Measurements from ENCODE around the gene PABPC1L. TPM values are rescaled to one million over a fixed set of nuclear protein-coding genes. Genes with fewer than 3 reads are reported as not detected.

The PABPC1L gene
- total and polyA plus RNA-seq, 2 of the 13 experiments (the other 11 are each of a cell fraction or from before 2014, with no cell fraction given) = 30.8 to 252 TPM

- TF ChIP-seq, protein P1, sequence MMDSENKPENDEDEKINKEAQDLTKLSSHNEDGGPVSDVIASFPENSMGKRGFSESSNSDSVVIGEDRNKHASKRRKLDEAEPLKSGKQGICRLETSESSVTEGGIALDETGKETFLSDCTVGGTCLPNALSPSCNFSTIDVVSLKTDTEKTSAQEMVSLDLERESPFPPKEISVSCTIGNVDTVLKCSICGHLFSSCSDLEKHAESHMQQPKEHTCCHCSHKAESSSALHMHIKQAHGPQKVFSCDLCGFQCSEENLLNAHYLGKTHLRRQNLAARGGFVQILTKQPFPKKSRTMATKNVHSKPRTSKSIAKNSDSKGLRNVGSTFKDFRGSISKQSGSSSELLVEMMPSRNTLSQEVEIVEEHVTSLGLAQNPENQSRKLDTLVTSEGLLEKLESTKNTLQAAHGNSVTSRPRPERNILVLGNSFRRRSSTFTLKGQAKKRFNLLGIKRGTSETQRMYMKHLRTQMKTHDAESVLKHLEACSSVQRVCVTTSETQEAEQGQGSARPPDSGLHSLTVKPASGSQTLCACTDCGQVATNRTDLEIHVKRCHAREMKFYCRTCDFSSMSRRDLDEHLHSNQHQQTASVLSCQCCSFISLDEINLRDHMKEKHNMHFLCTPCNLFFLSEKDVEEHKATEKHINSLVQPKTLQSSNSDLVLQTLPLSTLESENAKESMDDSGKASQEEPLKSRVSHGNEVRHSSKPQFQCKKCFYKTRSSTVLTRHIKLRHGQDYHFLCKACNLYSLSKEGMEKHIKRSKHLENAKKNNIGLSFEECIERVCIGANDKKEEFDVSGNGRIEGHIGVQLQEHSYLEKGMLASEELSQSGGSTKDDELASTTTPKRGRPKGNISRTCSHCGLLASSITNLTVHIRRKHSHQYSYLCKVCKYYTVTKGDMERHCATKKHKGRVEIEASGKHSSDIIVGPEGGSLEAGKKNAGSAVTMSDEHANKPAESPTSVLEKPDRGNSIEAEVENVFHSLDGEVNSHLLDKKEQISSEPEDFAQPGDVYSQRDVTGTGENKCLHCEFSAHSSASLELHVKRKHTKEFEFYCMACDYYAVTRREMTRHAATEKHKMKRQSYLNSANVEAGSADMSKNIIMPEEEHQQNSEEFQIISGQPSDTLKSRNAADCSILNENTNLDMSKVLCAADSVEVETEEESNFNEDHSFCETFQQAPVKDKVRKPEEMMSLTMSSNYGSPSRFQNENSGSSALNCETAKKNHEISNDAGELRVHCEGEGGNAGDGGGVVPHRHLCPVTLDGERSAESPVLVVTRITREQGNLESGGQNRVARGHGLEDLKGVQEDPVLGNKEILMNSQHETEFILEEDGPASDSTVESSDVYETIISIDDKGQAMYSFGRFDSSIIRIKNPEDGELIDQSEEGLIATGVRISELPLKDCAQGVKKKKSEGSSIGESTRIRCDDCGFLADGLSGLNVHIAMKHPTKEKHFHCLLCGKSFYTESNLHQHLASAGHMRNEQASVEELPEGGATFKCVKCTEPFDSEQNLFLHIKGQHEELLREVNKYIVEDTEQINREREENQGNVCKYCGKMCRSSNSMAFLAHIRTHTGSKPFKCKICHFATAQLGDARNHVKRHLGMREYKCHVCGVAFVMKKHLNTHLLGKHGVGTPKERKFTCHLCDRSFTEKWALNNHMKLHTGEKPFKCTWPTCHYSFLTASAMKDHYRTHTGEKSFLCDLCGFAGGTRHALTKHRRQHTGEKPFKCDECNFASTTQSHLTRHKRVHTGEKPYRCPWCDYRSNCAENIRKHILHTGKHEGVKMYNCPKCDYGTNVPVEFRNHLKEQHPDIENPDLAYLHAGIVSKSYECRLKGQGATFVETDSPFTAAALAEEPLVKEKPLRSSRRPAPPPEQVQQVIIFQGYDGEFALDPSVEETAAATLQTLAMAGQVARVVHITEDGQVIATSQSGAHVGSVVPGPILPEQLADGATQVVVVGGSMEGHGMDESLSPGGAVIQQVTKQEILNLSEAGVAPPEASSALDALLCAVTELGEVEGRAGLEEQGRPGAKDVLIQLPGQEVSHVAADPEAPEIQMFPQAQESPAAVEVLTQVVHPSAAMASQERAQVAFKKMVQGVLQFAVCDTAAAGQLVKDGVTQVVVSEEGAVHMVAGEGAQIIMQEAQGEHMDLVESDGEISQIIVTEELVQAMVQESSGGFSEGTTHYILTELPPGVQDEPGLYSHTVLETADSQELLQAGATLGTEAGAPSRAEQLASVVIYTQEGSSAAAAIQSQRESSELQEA (CRISPR knock-in tag; IDR thresholded peaks at IDR 0.05; ENCODE audit: not compliant biosample characterization) = peak; percentile 31
- 0 out of 2 replicates have a peak, but pooled peaks have one; percentile 42 for TF ChIP-seq BORCS8-MEF2B (CRISPR knock-in tag; IDR thresholded peaks at IDR 0.05)
- no peak for TF ChIP-seq ZNF563 (CRISPR knock-in tag; IDR thresholded peaks at IDR 0.05)
- TF ChIP-seq HDAC2 (CRISPR knock-in tag; IDR thresholded peaks at IDR 0.05) = no peak
- peak; percentile 64; the same call in 1 of the 2 replicates for TF ChIP-seq SRY (CRISPR knock-in tag; IDR thresholded peaks at IDR 0.05)
- TF ChIP-seq, protein P2, sequence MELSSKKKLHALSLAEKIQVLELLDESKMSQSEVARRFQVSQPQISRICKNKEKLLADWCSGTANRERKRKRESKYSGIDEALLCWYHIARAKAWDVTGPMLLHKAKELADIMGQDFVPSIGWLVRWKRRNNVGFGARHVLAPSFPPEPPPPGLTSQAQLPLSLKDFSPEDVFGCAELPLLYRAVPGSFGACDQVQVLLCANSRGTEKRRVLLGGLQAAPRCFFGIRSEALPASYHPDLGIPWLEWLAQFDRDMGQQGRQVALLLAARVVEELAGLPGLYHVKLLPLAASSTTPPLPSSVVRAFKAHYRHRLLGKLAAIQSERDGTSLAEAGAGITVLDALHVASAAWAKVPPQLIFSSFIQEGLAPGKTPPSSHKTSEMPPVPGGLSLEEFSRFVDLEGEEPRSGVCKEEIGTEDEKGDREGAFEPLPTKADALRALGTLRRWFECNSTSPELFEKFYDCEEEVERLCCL (CRISPR knock-in tag; IDR thresholded peaks at IDR 0.05; ENCODE audit: borderline replicate concordance) = no peak
- TF ChIP-seq RBM39 (IDR thresholded peaks at IDR 0.05; ENCODE audit: low read depth, low read length, poor library complexity, severe bottlenecking) = no peak
- no peak for TF ChIP-seq ZNF235 (CRISPR knock-in tag; IDR thresholded peaks at IDR 0.05; ENCODE audit: borderline replicate concordance)
- TF ChIP-seq ZNF782 (CRISPR knock-in tag; IDR thresholded peaks at IDR 0.05; ENCODE audit: borderline replicate concordance) = no peak
- peak; percentile 25 for TF ChIP-seq AGO2 (optimal IDR thresholded peaks at IDR 0.05; ENCODE audit: low read depth, low read length)
- TF ChIP-seq, protein P3, sequence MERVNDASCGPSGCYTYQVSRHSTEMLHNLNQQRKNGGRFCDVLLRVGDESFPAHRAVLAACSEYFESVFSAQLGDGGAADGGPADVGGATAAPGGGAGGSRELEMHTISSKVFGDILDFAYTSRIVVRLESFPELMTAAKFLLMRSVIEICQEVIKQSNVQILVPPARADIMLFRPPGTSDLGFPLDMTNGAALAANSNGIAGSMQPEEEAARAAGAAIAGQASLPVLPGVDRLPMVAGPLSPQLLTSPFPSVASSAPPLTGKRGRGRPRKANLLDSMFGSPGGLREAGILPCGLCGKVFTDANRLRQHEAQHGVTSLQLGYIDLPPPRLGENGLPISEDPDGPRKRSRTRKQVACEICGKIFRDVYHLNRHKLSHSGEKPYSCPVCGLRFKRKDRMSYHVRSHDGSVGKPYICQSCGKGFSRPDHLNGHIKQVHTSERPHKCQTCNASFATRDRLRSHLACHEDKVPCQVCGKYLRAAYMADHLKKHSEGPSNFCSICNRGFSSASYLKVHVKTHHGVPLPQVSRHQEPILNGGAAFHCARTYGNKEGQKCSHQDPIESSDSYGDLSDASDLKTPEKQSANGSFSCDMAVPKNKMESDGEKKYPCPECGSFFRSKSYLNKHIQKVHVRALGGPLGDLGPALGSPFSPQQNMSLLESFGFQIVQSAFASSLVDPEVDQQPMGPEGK (CRISPR knock-in tag; IDR thresholded peaks at IDR 0.05) = peak; percentile 22; the same call in 1 of the 2 replicates
- TF ChIP-seq CENPX (CRISPR knock-in tag; IDR thresholded peaks at IDR 0.05) = no peak
- TF ChIP-seq, protein P4, sequence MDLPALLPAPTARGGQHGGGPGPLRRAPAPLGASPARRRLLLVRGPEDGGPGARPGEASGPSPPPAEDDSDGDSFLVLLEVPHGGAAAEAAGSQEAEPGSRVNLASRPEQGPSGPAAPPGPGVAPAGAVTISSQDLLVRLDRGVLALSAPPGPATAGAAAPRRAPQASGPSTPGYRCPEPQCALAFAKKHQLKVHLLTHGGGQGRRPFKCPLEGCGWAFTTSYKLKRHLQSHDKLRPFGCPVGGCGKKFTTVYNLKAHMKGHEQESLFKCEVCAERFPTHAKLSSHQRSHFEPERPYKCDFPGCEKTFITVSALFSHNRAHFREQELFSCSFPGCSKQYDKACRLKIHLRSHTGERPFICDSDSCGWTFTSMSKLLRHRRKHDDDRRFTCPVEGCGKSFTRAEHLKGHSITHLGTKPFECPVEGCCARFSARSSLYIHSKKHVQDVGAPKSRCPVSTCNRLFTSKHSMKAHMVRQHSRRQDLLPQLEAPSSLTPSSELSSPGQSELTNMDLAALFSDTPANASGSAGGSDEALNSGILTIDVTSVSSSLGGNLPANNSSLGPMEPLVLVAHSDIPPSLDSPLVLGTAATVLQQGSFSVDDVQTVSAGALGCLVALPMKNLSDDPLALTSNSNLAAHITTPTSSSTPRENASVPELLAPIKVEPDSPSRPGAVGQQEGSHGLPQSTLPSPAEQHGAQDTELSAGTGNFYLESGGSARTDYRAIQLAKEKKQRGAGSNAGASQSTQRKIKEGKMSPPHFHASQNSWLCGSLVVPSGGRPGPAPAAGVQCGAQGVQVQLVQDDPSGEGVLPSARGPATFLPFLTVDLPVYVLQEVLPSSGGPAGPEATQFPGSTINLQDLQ (CRISPR knock-in tag; IDR thresholded peaks at IDR 0.05) = no peak
Observed at GRCh38 chr20:44942264-44942973, 32.6 kb downstream of the PABPC1L start (continued).

All from HepG2 (cell line).